DMS53 (cell line): ENCODE data around the gene TMC8.
A peak's percentile ranks its signal among the peaks of the same experiment; 100 is the strongest.
"Not testable (repeated sequence)": the region's sequence is repeated elsewhere in the genome, so short reads cannot be mapped to it uniquely, and the experiment has no call there.

ENCODE experiments used
- DNase-seq: peaks from one replicate; lab custom pipeline; 2025; lab: John Stamatoyannopoulos, UW

TMC8 gene

GRCh38 chr17:78154903-78155811 is 24.6 kb downstream of the TMC8 start:
- no peak for DNase-seq

GRCh38 chr17:78159575-78160158 is 29.1 kb downstream of the TMC8 start:
- no peak for DNase-seq

GRCh38 chr17:78163881-78164747 is 33.5 kb downstream of the TMC8 start:
- DNase-seq: no peak

- DNase-seq: no peak
These were observed 34.4 kb downstream of the TMC8 start for GRCh38 chr17:78164748-78165607.

GRCh38 chr17:78166416-78166815 is 35.8 kb downstream of the TMC8 start:
- DNase-seq: peak; percentile 58

- DNase-seq: peak; percentile 97
These were observed 37.8 kb downstream of the TMC8 start, which contains the start of gene SYNGR2 for GRCh38 chr17:78168242-78168902. TSS of gene SYNGR2 (plus strand) at chr17:78168581. CDS start at chr17:78168617, 36 bp downstream.

GRCh38 chr17:78168903-78169793 is 38.6 kb downstream of the TMC8 start:
- peak; percentile 87 for DNase-seq

- DNase-seq: no peak
These were observed 40.4 kb downstream of the TMC8 start for GRCh38 chr17:78170692-78171590.

GRCh38 chr17:78171591-78172248 is 41.1 kb downstream of the TMC8 start:
- not testable (repeated sequence) for DNase-seq

- DNase-seq: peak; percentile 32
These were observed 41.9 kb downstream of the TMC8 start for GRCh38 chr17:78172249-78173051.

GRCh38 chr17:78173097-78173715 is 42.6 kb downstream of the TMC8 start:
- DNase-seq: no peak

- DNase-seq: peak; percentile 97
These were observed 43.8 kb downstream of the TMC8 start for GRCh38 chr17:78174346-78174869.

GRCh38 chr17:78174870-78175642 is 44.5 kb downstream of the TMC8 start:
- peak; percentile 97 for DNase-seq

- DNase-seq: no peak
These were observed 45.0 kb downstream of the TMC8 start for GRCh38 chr17:78175643-78175981.

GRCh38 chr17:78176548-78177025 is 46.0 kb downstream of the TMC8 start:
- DNase-seq: peak; percentile 63

- no peak for DNase-seq
These were observed 48.8 kb downstream of the TMC8 start for GRCh38 chr17:78179372-78179771.
